ENCODE results near the gene HBZ. TPM values are rescaled to one million over a fixed set of nuclear protein-coding genes. Genes with fewer than 3 reads are reported as not detected.

The HBZ gene
- total RNA-seq, 4 donors from 2014 or later: 0.88 to 3.0 TPM; not detected in 2

- no peak for TF ChIP-seq CTCF (IDR thresholded peaks at IDR 0.05; ENCODE audit: low read depth)
Measured at GRCh38 chr16:140175-140857, 12.1 kb upstream of the HBZ start.

- no peak for TF ChIP-seq CTCF (IDR thresholded peaks at IDR 0.05; ENCODE audit: low read depth)
Measured at GRCh38 chr16:142405-142967, 10.0 kb upstream of the HBZ start.

GRCh38 chr16:143047-143446 lies 9.4 kb upstream of the HBZ start:
- TF ChIP-seq CTCF (IDR thresholded peaks at IDR 0.05; ENCODE audit: low read depth): no peak

- TF ChIP-seq CTCF (IDR thresholded peaks at IDR 0.05; ENCODE audit: low read depth): no peak
Measured at GRCh38 chr16:143456-143855, 9.0 kb upstream of the HBZ start.

GRCh38 chr16:144797-145252 lies 7.6 kb upstream of the HBZ start:
- no peak for TF ChIP-seq CTCF (IDR thresholded peaks at IDR 0.05; ENCODE audit: low read depth)

- TF ChIP-seq CTCF (IDR thresholded peaks at IDR 0.05; ENCODE audit: low read depth): no peak
Measured at GRCh38 chr16:146646-147045, 5.8 kb upstream of the HBZ start.

GRCh38 chr16:149024-149660 lies 3.3 kb upstream of the HBZ start:
- TF ChIP-seq CTCF (IDR thresholded peaks at IDR 0.05; ENCODE audit: low read depth): no peak
